OCI-LY1 (cell line): Measurements from ENCODE around the gene EMCN.

Experiments used
- H2AFZ ChIP-seq: fragments of 200-600 bp; sonication (generic), shearing (Covaris generic); 2 replicates; pipeline ENCODE4 v1.6.0; 2014; ENCODE audit warnings: antibody characterized with exemption, mild to moderate bottlenecking, low read length
- H3F3A ChIP-seq: fragments of 200-600 bp; sonication (generic), shearing (Covaris generic); 2 replicates; pipeline ENCODE4 v1.6.0; 2014; ENCODE audit warnings: mild to moderate bottlenecking, antibody characterized with exemption, low read length, moderate library complexity; ENCODE audit not compliant: insufficient read depth
- H3K27ac ChIP-seq: fragments of 200-600 bp; sonication (generic); 2 replicates; pipeline ENCODE4 v1.5.1; 2014; ENCODE audit warnings: low read length, mixed run types, mild to moderate bottlenecking, low read depth; ENCODE audit not compliant: poor library complexity, severe bottlenecking
- H3K27me3 ChIP-seq: fragments of 200-600 bp; sonication (generic); 2 replicates; pipeline ENCODE4 v1.6.0; 2014; ENCODE audit warnings: antibody characterized with exemption, mild to moderate bottlenecking, low read length, moderate library complexity; ENCODE audit not compliant: insufficient read depth
- H3K36me3 ChIP-seq: fragments of 200-600 bp; sonication (generic); 2 replicates; pipeline ENCODE4 v1.6.1; 2014; ENCODE audit warnings: mild to moderate bottlenecking, antibody characterized with exemption, low read length, moderate library complexity, mixed read lengths; ENCODE audit not compliant: insufficient read depth
- H3K4me1 ChIP-seq: fragments of 200-600 bp; sonication (generic); 2 replicates; pipeline ENCODE4 v1.5.1; 2014; ENCODE audit warnings: mild to moderate bottlenecking, low read length, moderate library complexity; ENCODE audit not compliant: insufficient read depth, severe bottlenecking
- H3K4me2 ChIP-seq: fragments of 200-600 bp; sonication (generic), shearing (Covaris generic); 2 replicates; pipeline ENCODE4 v1.6.1; 2014; ENCODE audit warnings: low read length
- H3K4me3 ChIP-seq: fragments of 200-600 bp; sonication (generic); 2 replicates; pipeline ENCODE4 v1.5.1; 2014; ENCODE audit warnings: low read length, low read depth, mild to moderate bottlenecking, mixed read lengths; ENCODE audit not compliant: poor library complexity, severe bottlenecking
- H3K79me2 ChIP-seq: fragments of 200-600 bp; shearing (Covaris generic); 2 replicates; pipeline ENCODE4 v1.6.1; 2016; ENCODE audit warnings: mixed run types, low read length, mixed read lengths; ENCODE audit not compliant: insufficient read depth
- H3K9ac ChIP-seq: fragments of 200-600 bp; sonication (generic), shearing (Covaris generic); 2 replicates; pipeline ENCODE4 v1.6.1; 2014; ENCODE audit warnings: mild to moderate bottlenecking, low read length, mixed read lengths
- H3K9me2 ChIP-seq: fragments of 200-600 bp; sonication (generic), shearing (Covaris generic); 2 replicates; pipeline ENCODE4 v1.6.1; 2014; ENCODE audit warnings: low read depth, mild to moderate bottlenecking, low read length, mixed read lengths
- H3K9me3 ChIP-seq: fragments of 200-600 bp; shearing (Covaris generic); 2 replicates; pipeline ENCODE4 v1.6.1; 2014; ENCODE audit warnings: low read length, mixed read lengths
- H4K20me1 ChIP-seq: fragments of 200-600 bp; sonication (generic), shearing (Covaris generic); 2 replicates; pipeline ENCODE4 v1.6.0; 2016; ENCODE audit warnings: mild to moderate bottlenecking, low read length; ENCODE audit not compliant: insufficient read depth
- EZH2 ChIP-seq: fragments of 200-600 bp; sonication (generic), shearing (Covaris generic); IDR thresholded peaks from 2 replicates; pipeline ENCODE4 v1.8.0; 2017; ENCODE audit warnings: borderline replicate concordance, mixed run types, mild to moderate bottlenecking, antibody characterized with exemption, low read length, moderate library complexity, mixed read lengths
- TF ChIP-seq, protein P1 (sequence below): fragments of 200-600 bp; sonication (generic), shearing (Covaris generic); IDR thresholded peaks from 2 replicates; pipeline ENCODE4 v1.5.1; 2017; ENCODE audit warnings: mild to moderate bottlenecking, antibody characterized with exemption, low read length, moderate library complexity, mixed read lengths

Gene EMCN

DNA sequence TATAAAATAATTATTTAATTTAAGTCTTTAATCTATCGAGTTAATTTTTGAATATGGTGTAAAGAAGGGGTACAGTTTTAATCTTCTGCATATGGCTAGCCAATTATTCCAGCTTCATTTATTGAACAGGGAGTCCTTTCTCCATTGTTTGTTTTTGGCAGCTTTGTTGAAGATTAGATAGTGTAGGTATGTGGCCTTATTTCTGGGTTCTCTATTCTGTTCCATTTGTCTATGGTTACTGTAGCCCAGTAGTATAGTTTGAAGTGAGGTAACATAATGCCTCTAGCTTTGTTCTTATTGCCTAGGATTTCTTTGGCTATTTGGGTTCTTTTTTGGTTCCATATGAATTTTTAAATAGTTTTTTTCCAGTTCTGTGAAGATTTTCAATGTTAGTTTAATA is 48.3 kb downstream of the EMCN start:
- H3F3A ChIP-seq, result no peaks in the 10 kb centered on the region
- H4K20me1 ChIP-seq, result no peaks in the 10 kb centered on the region
- no peak overlapping the region for H3K27ac ChIP-seq
- H3K4me3 ChIP-seq, result no peak overlapping the region
- no peaks in the 10 kb centered on the region for H3K36me3 ChIP-seq
- H3K9me2 ChIP-seq, result no peaks in the 10 kb centered on the region
- TF ChIP-seq, protein P1, sequence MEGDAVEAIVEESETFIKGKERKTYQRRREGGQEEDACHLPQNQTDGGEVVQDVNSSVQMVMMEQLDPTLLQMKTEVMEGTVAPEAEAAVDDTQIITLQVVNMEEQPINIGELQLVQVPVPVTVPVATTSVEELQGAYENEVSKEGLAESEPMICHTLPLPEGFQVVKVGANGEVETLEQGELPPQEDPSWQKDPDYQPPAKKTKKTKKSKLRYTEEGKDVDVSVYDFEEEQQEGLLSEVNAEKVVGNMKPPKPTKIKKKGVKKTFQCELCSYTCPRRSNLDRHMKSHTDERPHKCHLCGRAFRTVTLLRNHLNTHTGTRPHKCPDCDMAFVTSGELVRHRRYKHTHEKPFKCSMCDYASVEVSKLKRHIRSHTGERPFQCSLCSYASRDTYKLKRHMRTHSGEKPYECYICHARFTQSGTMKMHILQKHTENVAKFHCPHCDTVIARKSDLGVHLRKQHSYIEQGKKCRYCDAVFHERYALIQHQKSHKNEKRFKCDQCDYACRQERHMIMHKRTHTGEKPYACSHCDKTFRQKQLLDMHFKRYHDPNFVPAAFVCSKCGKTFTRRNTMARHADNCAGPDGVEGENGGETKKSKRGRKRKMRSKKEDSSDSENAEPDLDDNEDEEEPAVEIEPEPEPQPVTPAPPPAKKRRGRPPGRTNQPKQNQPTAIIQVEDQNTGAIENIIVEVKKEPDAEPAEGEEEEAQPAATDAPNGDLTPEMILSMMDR, result no peak
- TF ChIP-seq EZH2, result no peak
- H3K4me1 ChIP-seq, result no peaks in the 10 kb centered on the region
- no peaks in the 10 kb centered on the region for H3K27me3 ChIP-seq
- no peak overlapping the region for H2AFZ ChIP-seq
- H3K79me2 ChIP-seq, result no peaks in the 10 kb centered on the region
- H3K9ac ChIP-seq, result no peak overlapping the region
- no peak overlapping the region for H3K4me2 ChIP-seq
- H3K9me3 ChIP-seq, result no peaks in the 10 kb centered on the region

DNA sequence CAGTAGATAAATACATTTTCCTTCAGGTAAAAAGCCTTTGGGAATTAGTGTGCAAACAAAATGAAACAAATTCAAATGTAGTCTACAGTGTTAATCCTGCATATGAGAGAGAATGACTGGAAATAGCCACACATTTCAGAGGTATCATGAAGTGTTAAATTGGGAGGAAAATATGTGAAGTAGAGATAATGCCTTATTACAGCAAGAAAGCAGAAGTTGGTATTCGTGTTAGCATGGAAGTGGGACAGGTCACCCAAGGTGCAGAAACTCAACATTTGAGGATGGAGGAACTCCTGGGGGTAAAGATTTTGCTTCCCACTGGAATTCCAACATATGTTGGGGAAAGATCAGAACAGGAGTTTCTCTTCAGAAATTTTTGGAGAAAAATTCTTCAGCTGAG is 51.3 kb downstream of the EMCN start:
- H3K9me3 ChIP-seq, result no peaks in the 10 kb centered on the region
- H3K27me3 ChIP-seq, result no peaks in the 10 kb centered on the region
- H3F3A ChIP-seq, result no peaks in the 10 kb centered on the region
- no peaks in the 10 kb centered on the region for H3K4me1 ChIP-seq
- no peak overlapping the region for H3K27ac ChIP-seq
- no peak overlapping the region for H3K4me2 ChIP-seq
- H3K4me3 ChIP-seq, result no peak overlapping the region
- TF ChIP-seq EZH2, result no peak
- TF ChIP-seq, protein P1, result no peak
- H3K9ac ChIP-seq, result no peak overlapping the region
- H4K20me1 ChIP-seq, result no peaks in the 10 kb centered on the region
- H2AFZ ChIP-seq, result no peak overlapping the region
- no peaks in the 10 kb centered on the region for H3K36me3 ChIP-seq
- H3K79me2 ChIP-seq, result no peaks in the 10 kb centered on the region
- no peaks in the 10 kb centered on the region for H3K9me2 ChIP-seq

DNA sequence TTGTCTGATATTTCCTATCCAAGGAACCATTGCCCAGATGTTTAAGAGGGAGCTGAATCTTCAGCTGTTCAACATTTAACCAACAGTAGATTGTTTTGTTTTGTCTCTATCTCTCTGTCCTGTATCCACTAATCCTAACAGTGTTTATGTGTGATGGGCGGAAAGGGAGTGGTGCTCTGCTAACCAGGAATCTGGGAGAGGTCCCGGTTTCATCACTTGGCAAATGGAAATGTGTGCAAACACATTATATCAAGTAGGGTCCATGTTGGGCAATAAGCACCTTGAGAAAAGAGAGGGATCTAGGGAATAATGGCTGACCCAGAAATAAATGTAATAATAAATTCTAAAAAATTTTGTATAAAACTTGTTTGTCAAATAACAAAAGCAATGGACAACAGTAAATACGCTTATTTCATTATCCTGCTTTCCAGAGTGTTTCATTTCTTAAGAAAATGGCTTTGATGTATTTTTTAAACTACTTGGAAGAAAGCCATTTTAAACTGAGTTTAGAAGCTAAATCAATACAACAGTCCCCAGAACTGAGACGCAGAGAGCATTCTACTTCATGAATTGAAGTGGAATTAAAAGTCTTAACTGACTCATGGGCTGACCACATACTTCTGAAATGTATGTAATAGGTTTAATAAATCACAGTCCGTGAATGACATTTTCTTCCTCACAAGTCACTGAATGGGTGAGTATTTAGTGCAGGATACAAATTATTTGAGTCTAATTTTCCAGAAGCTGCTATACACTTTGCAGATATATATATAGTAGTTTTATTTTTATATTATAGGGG is 55.8 kb downstream of the EMCN start:
- Histone ChIP-seq H3K9ac (no peak overlapping the region), H3K4me1 (no peaks in the 10 kb centered on the region), H3K9me2 (no peaks in the 10 kb centered on the region), H3K36me3 (no peaks in the 10 kb centered on the region), H3K27me3 (no peaks in the 10 kb centered on the region), H3K27ac (no peak overlapping the region), H3K4me3 (no peak overlapping the region), H3K9me3 (no peaks in the 10 kb centered on the region), H2AFZ (no peak overlapping the region), H4K20me1 (no peaks in the 10 kb centered on the region), H3F3A (no peaks in the 10 kb centered on the region), H3K79me2 (no peaks in the 10 kb centered on the region), H3K4me2 (no peak overlapping the region)
- no peak for TF ChIP-seq EZH2
- TF ChIP-seq, protein P1, result no peak
